ENCODE data around the gene WARS2.
A peak's percentile ranks its signal among the peaks of the same experiment; 100 is the strongest.

WARS2 gene

GRCh38 chr1:119081267-119081666, 59.2 kb downstream of the WARS2 start:
- DNase-seq = no peak

- DNase-seq = peak; percentile 37
Observed at GRCh38 chr1:119080586-119080985, 59.9 kb downstream of the WARS2 start.

DNA sequence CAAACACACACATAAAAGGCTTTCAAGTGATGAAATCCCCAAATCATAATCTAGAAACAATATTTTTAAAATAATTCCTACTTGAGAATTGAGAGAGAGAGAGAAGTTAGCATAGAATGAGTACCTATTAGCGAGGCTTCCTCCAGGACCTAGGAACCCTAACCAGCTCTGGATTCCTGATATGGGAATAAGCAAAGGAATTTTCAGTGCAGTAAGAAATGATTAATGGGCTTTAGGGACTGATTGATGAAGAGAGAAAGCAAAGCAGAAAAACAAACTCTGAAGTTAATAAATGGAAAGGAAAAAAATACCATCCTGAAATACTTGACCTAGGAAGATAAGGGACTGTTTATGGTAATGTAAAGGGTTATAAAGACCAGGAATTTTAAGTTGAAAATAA, 60.6 kb downstream of the WARS2 start:
- DNase-seq = no peak

DNA sequence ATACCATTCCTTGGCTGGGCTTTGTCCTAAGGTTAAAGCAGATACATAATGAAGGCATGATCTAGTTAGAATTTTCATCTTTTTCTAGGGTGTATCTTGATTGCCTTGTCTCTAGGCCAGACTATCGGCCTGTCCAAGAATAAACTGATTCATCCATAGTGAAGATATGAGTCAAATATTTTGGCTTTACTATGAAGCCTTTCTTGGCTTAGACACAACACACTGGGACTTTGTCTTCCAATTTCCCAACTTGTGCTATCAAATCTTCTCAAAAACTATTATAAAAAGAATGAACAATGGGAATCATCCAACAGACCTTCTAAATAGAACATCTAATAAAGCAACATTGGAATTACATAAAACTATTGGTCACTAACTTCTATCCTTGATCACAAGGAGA, 64.8 kb downstream of the WARS2 start:
- DNase-seq = no peak

DNA sequence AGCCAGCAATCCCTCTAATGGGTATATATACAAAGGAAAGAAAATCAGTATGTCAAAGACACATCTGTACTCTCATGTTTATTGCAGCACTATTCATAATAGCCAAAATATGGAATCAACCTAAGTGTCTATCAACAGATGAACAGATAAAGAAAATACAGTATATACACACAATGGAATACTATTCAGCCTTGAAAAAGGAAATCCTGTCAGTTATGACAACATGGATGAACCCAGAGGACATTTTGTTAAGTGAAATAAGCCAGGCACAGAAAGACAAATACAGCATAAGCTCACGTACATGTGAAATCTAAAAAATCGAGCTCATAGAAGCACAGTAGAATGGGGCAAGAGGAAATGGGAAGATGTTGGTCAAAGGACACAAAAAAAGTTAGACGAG, 69.1 kb downstream of the WARS2 start:
- DNase-seq = no peak

DNA sequence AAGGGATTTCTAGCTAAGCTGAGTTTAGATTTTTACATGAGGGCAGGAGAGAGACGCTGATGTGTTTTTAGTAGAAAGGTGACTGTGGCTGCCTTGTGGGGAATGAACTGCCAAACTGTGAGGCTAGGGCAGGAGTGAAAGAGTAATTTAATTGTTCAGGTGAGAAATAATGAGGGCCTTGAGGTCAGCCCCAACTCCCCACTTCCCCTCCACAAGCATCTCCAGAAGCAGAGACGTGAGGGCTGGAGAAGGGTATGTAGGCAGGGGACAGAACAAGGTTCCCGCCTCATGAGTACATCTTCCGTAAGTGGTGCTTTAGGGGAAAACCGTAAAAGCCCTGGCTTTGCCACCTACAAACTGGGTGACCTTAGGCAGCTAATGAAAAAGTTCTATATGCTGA, 70.8 kb downstream of the WARS2 start:
- no peak for DNase-seq

DNA sequence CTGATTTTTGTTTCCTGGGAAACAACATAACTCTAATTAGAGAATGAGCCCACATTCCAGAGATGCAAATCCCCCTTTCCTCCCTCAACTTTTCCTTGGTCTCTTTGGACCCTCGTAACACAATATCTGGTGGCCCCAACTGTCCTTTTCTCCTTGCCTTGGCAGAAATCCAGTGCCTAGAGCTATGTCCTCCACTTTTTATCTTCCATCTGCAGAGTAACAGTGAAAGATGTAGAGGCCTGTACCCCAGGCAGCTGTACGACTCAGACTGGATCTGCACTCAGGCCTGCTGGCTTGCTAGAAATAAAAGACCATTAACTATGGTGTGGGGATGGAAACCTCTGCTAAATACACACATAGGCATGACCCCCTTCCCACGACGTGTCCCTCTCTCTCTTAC, 72.0 kb downstream of the WARS2 start:
- no peak for DNase-seq

GRCh38 chr1:119061700-119062099, 78.8 kb downstream of the WARS2 start:
- no peak for DNase-seq

DNA sequence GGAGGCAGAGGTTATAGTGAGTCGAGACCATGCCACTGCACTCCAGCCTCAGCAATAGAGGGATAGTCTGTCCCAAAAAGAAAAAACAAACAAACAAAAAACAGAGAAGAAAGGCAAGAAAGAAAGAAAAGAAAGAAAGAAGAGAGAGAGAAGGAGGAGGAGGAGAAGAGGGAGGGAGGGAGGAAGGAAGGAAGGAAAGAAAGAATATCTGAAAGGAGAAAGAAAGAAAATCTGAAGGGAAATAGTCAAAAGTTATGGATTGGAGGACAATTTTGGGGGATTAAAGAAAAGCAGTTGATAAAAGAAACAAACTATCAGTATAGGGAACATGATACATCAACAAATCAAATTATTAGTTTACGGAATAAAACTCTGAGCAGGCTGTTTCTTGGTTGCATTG, 84.9 kb downstream of the WARS2 start:
- DNase-seq = no peak

GRCh38 chr1:119053917-119054316, 86.5 kb downstream of the WARS2 start:
- no peak for DNase-seq

DNA sequence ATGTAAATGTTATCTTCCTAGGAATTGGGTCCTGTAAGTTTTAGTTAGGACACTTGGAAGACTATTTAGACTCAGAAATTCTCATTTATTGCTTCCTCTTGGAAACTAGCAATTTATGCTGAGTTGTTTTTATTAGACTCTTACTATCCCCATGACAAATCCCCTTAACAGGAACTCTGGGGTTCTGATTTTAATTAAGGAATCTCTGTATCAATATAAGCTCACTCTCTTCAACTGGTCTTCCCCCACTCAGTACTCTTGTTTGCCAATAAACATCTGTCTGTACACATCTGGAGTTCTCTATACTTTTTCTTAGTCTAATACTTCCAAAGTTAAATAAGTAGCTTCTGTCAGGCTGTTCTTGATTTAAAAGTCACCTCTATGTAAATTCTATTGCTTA, 88.2 kb downstream of the WARS2 start:
- DNase-seq = no peak

- no peak for DNase-seq
Observed at GRCh38 chr1:119048624-119049404, 91.6 kb downstream of the WARS2 start.

DNA sequence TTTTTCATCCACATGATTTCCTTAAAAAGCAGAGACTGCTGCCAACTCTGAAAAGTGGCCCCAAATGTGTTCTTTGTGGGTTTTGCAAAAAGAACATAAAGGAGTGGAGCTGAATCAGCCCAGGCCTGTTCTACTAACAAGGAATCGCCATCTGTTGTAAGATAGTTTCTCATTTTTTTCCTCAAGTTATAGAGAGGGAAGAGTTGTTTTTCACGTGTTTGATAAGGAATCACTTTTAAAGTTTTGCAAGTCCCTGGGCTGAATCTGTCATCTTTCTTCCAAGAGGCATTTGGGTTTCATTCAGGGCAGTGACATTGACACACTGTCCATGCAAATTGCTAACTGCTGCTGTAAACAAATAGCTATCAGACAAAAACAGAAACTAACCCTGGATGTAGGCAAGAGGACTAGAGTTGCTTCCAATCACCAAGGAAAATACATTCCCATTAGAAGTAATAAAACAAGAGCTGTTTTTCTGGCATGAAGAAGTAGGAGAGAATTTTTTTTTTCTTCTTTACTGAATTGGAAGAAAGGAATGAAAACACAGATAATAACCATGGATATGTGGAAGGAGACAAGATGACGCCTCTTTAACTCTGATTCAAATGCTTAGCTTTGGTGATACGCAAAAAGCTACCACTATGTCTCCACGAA, 93.5 kb downstream of the WARS2 start:
- no peak for DNase-seq

GRCh38 chr1:119046429-119046784, 94.0 kb downstream of the WARS2 start:
- DNase-seq = no peak

DNA sequence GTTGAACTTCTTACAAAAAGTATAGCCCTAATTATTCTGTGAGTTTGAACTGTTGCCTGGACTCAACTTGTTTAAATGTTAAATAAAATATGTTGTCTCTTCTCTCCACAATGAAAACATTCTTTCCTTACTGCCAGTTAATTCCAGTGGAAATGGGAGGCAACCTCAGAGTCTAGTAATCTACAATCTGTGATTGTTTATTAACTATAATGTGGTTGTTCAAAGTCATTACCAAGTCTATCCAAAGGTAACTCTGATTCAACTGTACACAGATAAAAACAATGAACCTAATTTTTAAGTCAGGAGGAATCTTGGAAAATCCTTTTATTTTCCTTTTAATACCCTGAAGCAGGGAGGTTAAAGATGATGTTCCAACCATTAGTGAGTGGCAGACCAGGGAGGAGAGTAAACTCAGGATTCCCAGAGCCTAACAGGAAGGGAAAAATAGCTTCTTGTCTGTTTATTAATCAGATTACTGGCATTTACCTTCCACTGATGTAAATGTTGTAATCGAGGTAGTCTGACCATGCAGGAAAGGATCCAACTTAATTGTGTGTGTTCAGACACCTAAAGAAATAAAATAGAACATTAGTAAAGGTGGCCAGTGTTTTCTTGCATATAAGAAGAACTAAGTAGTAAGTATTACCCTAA, 95.2 kb downstream of the WARS2 start:
- no peak for DNase-seq

DNA sequence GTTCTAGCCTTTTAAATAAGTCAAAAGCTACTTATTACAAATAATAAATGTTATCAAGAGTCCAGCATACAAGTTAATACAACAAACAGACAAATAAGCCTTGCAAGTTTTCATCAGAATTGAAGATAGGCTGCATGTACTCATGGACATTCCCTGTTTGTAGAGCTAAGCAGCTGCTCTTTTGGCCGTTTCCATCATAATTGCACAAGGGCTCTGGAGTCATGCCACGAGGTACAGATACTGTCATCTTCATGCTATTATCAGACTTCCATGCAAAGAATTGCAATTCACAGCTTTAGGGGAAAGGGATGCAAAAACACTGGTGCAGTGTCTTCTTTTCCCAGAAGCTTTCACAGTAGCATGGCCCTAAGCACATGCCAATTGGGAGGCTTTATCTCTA, 99.5 kb downstream of the WARS2 start:
- no peak for DNase-seq

DNA sequence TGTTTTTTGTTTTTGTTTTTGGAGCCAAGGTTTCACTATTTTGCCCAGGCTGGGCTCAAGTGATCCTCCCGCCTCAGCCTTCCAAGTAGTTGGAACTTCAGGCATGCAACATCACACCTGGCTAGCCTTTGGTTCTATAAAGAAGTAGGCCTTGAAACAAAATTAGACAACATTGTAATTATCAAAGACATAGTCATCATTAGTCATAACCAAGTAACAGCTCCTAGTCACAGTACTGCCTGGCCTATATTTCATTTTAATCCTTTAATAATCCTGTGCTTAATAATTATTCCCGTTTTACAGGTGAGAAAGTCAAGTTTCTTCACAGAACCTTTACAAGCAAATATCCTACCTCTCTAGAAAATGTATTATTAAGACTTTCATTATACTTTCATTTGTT, 100.0 kb downstream of the WARS2 start:
- DNase-seq = no peak

DNA sequence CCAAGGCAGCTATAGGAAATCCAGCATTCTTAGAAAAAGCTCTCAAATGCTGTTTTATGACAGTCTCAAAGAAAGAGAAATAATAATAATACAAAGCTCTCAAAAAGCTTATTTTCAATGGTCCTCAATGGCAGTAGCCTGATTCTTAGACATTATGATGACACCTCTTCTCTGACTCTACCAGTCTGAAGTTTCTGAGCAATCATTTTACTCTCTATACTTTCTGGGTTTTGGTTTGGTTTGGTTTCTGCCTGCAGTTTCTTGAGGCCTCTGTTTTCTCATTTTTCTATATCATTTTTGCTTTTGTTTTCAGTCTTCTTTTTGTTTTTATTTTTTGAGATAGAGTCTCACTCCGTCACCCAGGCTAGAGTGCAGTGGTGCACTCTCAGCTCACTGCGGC, 102.1 kb downstream of the WARS2 start:
- DNase-seq = no peak

GRCh38 chr1:119034359-119034758, 106.1 kb downstream of the WARS2 start:
- no peak for DNase-seq

GRCh38 chr1:119032986-119033385, 107.5 kb downstream of the WARS2 start:
- DNase-seq = no peak

GRCh38 chr1:119027759-119028158, 112.7 kb downstream of the WARS2 start:
- no peak for DNase-seq

DNA sequence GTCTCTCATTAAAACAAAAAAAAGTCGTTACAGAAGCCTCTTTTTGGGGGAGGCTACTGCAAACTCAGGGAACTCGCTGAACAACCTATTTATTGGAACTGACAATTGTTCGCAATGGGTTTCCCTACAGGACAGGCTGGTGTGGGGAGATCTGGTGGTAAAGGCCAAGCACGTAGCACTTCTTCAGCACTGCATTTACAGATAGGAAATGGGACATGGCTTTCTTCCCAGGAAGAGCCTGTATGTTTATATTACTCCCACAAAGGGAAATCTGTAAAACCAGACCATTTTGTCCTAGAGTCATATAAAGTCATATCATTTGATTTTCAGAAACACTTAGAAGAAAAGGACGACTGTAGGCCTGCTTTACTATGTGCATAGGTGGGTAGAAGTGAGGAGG, 113.5 kb downstream of the WARS2 start:
- no peak for DNase-seq

DNA sequence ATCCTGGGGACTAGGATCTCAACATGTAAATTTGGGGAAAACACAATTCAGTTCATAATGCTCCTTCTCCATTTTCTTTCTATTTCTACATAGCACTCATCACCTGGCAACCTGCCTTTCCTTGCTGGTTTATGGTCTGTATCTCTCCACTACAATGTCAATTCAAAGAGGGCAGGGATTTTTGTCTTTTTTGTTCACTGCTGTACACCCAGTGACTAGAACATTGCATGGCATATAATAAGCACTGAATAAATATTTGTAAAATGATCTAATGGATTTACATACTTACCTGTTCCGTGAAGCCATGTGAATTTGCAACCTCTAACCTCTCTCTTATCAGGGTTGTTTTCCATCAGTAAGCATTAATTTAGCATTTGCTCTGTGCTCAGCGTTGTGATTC, 124.9 kb downstream of the WARS2 start:
- DNase-seq = no peak

DNA sequence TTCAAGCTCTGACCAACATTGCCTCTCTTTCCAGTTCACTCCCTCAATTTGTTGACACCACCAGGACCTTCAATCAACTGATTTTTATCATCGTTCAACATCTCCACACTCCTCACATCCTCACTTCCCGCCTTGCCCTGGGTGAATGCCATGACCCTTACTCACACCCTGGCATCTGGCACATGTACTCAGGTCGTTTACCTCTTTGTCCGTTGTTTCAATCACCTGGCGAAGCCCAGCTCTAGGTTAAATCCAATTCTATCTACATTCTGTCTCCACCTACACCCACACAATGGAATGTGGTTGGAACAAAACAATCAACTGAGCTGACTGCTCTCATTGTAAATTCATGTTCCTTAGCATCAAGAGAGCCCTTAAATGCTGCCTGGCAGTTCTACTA, 128.1 kb downstream of the WARS2 start:
- DNase-seq = no peak

DNA sequence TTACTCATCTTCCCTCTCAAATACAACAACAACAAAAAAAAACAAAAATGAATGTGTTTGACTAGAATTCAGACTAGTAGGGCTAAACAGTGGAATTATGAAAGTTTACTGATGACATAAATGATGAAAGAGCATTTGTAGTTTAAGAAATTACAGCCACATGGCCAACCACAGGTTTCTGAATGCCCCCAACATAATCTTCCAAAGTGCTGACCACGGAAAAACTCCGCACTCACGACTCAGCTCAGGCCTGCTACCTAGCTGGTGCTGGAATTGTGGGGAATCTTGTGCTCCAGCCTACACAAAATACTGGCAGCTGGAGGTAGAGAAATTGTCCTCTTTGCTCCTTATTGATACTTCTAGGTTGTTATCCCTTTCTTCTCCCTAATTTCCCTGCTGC, 128.7 kb downstream of the WARS2 start:
- DNase-seq = no peak

Measured in OCI-M1 (cell line).